ENCODE data around the gene IL32. TPM values are rescaled to one million over a fixed set of nuclear protein-coding genes. Genes with fewer than 3 reads are reported as not detected.

Gene IL32
- total and polyA plus RNA-seq, 2 of the 4 experiments (the other 2 are of a cell fraction) = 25.6 to 95.7 TPM

DNA sequence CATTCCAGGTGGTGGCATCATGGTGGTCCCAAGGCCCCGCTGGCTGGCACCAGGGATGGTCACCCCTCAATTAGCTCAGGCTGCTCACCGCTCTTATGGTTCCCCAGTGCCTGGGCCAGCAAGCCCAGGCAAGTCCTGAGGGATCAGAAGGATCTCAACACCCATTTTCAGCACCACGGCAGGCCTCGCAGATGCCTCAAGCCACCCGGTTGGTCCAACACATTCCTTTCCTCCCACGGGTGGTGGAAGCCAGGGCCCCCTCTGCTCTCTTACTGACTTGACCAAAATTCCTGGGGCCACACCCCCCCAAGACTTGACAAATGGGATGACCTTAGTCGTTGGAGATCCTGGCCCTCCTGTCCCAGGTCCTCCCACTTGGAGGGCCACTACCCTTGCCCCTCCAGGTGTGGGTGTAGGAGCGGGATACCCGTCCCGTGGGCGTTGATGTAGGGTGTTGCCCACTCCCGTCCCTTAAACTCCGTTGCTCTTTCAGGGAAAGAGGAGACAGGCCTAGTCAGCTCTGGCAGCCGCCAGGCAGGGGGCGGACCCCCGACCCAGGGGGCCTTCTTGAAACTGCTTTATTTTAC lies 52.9 kb downstream of the IL32 start:
- in situ Hi-C loops (cut with MboI; ENCODE audit: low sequenced_read_pairs) (no loop called here), dilution Hi-C loops (cut with HindIII; ENCODE audit: low sequenced_read_pairs, unreplicated experiment) (no loop called here), intact Hi-C loops (cut with micrococcal nuclease) (no loop called here)
- Histone ChIP-seq H3K9me3 (ENCODE audit: control insufficient read depth, insufficient read depth, low read length) (no peaks in the 10 kb centered on the region), H2BK120ac (ENCODE audit: low read depth, low read length) (no peak overlapping the region), H4K91ac (ENCODE audit: insufficient read depth, low read depth, low read length) (no peak overlapping the region), H2AK9ac (replicated peaks; ENCODE audit: low read depth, low read length, poor library complexity) (peak overlapping the region; percentile 70), H3K4me3 (ENCODE audit: insufficient read depth, low read depth, low read length) (no peak overlapping the region), H4K20me1 (ENCODE audit: insufficient read depth, low read length) (no peaks in the 10 kb centered on the region), H3K4ac (ENCODE audit: low read depth, low read length) (no peak overlapping the region), H3K27me3 (ENCODE audit: control insufficient read depth, insufficient read depth, low read length) (no peaks in the 10 kb centered on the region), H2AFZ (replicated peaks; ENCODE audit: low read length, poor library complexity) (no peak overlapping the region), H2AK5ac (ENCODE audit: low read depth, low read length) (no peak overlapping the region), H3K9ac (ENCODE audit: low read depth, low read length) (no peak overlapping the region), H2BK20ac (ENCODE audit: low read depth, low read length) (no peak overlapping the region), H4K8ac (ENCODE audit: low read depth in 2 of 2, low read length in 2 of 2) (no peak overlapping the region), H3K23ac (ENCODE audit: low read depth, low read length) (no peak overlapping the region), H3K27ac (ENCODE audit: insufficient read depth, low read length) (no peak overlapping the region), H3K4me1 (ENCODE audit: control insufficient read depth, insufficient read depth, low read length) (peaks cover 9% of the 10 kb centered on the region), H3K56ac (ENCODE audit: extremely low read depth, insufficient read depth, low read length) (no peak overlapping the region), H2BK15ac (ENCODE audit: low read depth, low read length) (no peak overlapping the region), H3K9me1 (ENCODE audit: insufficient read depth, low read length) (0 out of 2 replicates have a peak, but pooled peaks cover 2% of the 10 kb centered on the region), H3K18ac (ENCODE audit: low read depth, low read length) (no peak overlapping the region), H3K14ac (replicated peaks; ENCODE audit: low read depth, low read length) (no peak overlapping the region), H3K36me3 (ENCODE audit: control insufficient read depth, insufficient read depth, low read length) (peaks cover 46% of the 10 kb centered on the region), H2BK5ac (ENCODE audit: low read depth, low read length, poor library complexity, severe bottlenecking) (peak overlapping the region; percentile 33), H3K79me1 (ENCODE audit: low read depth in 1 of 2, low read length in 2 of 2) (peaks cover 19 to 24% of the 10 kb centered on the region in 2 experiments), H3K4me2 (ENCODE audit: low read depth, low read length) (no peak overlapping the region), H4K5ac (ENCODE audit: low read depth, low read length) (no peak overlapping the region)
- no CpG with 5 or more reads among the region's 16 CpGs for WGBS, 2 experiments (ENCODE audit: extremely low coverage in 2 of 2, insufficient read length in 1 of 2)
- DNase-seq = no peak
- BruUV-seq (replicated peaks) = no TSS peak
- CTCF ChIA-PET = no interaction called here
- TF ChIP-seq POLR2A (IDR thresholded peaks at IDR 0.05; ENCODE audit: low read depth, low read length) (no peak), MXI1 (IDR thresholded peaks at IDR 0.05; ENCODE audit: borderline replicate concordance, low read depth, low read length) (no peak), MAFK (IDR thresholded peaks at IDR 0.05; ENCODE audit: low read depth, low read length) (no peak), BHLHE40 (IDR thresholded peaks at IDR 0.05; ENCODE audit: low read depth, low read length) (no peak), SMC3 (IDR thresholded peaks at IDR 0.05; ENCODE audit: low read depth, low read length) (no peak), CTCF (conservative IDR thresholded peaks at IDR 0.05; ENCODE audit: low read depth, low read length) (no peak), MAZ (IDR thresholded peaks at IDR 0.05; ENCODE audit: borderline replicate concordance, low read depth, low read length) (no peak), RCOR1 (IDR thresholded peaks at IDR 0.05; ENCODE audit: insufficient replicate concordance, low read length) (no peak), CEBPB (IDR thresholded peaks at IDR 0.05; ENCODE audit: low read depth, low read length) (no peak), CHD1 (IDR thresholded peaks at IDR 0.05; ENCODE audit: low read depth, low read length) (no peak), FOS (IDR thresholded peaks at IDR 0.05; ENCODE audit: low read depth, low read length) (no peak), RFX5 (IDR thresholded peaks at IDR 0.05; ENCODE audit: low read depth, low read length) (no peak), RAD21 (IDR thresholded peaks at IDR 0.05; ENCODE audit: low read length) (no peak), NFE2L2 (IDR thresholded peaks at IDR 0.05; ENCODE audit: low read depth, low read length) (no peak)
- TF ChIP-seq, protein P1, sequence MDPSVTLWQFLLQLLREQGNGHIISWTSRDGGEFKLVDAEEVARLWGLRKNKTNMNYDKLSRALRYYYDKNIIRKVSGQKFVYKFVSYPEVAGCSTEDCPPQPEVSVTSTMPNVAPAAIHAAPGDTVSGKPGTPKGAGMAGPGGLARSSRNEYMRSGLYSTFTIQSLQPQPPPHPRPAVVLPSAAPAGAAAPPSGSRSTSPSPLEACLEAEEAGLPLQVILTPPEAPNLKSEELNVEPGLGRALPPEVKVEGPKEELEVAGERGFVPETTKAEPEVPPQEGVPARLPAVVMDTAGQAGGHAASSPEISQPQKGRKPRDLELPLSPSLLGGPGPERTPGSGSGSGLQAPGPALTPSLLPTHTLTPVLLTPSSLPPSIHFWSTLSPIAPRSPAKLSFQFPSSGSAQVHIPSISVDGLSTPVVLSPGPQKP (IDR thresholded peaks at IDR 0.05; ENCODE audit: borderline replicate concordance, low read depth, low read length) = no peak
- TF ChIP-seq, protein P2, sequence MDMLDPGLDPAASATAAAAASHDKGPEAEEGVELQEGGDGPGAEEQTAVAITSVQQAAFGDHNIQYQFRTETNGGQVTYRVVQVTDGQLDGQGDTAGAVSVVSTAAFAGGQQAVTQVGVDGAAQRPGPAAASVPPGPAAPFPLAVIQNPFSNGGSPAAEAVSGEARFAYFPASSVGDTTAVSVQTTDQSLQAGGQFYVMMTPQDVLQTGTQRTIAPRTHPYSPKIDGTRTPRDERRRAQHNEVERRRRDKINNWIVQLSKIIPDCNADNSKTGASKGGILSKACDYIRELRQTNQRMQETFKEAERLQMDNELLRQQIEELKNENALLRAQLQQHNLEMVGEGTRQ (IDR thresholded peaks at IDR 0.05; ENCODE audit: low read depth, low read length) = no peak
- POLR2A ChIA-PET (ENCODE audit: unreplicated experiment) = no interaction called here
- no peak for ATAC-seq (ENCODE audit: low read depth)

Measured in IMR-90 (cell line).